ENCODE results near the gene RAD51B.

- TF ChIP-seq CTCF (IDR thresholded peaks at IDR 0.05; ENCODE audit: poor library complexity): no peak
- TF ChIP-seq EZH2phosphoT487 (IDR thresholded peaks at IDR 0.05; ENCODE audit: low read depth, severe bottlenecking, unreplicated experiment): no peak
- no peak for TF ChIP-seq EZH2 (IDR thresholded peaks at IDR 0.05; ENCODE audit: borderline replicate concordance)
Measured at GRCh38 chr14:68573126-68573525, 753.5 kb downstream of the RAD51B start.

All from hepatocyte (in vitro differentiated cells).